Measurements from ENCODE around the gene MCU. TPM values are rescaled to one million over a fixed set of nuclear protein-coding genes. Genes with fewer than 3 reads are reported as not detected.
A peak's percentile ranks its signal among the peaks of the same experiment; 100 is the strongest.
"Not testable (repeated sequence)": the region's sequence is repeated elsewhere in the genome, so short reads cannot be mapped to it uniquely, and the experiment has no call there.

Gene MCU
- total RNA-seq, 4 donors from 2014 or later: 17.6 to 24.9 (median 20.3) TPM

- Histone ChIP-seq H3K36me3 (no peaks in the 10 kb centered on the region), H3K9me3 (no peaks in the 10 kb centered on the region), H3K27ac (peak overlapping the region; percentile 45 to 75 (median 59)), H3K27me3 (no peaks in the 10 kb centered on the region), H3K4me3 (no peak overlapping the region), H3K4me1 (peaks cover 7 to 61% (median 20%) of the 10 kb centered on the region in 3 donors)
- no peak for TF ChIP-seq POLR2A (IDR thresholded peaks at IDR 0.05)
- no peak for TF ChIP-seq EP300 (IDR thresholded peaks at IDR 0.05)
- TF ChIP-seq POLR2AphosphoS5 (IDR thresholded peaks at IDR 0.05): no peak
- TF ChIP-seq CTCF (IDR thresholded peaks at IDR 0.05): no peak
- no peak for ATAC-seq
- 0 to 24% methylated on average over 1 of the region's 1 CpG for WGBS, 2 donors (ENCODE audit: low coverage in 1 of 2)
Measured at GRCh38 chr10:72736176-72736827, 44.4 kb downstream of the MCU start.

- no peak for TF ChIP-seq EP300 (IDR thresholded peaks at IDR 0.05)
- TF ChIP-seq POLR2AphosphoS5 (IDR thresholded peaks at IDR 0.05): no peak
- no peak for TF ChIP-seq POLR2A (IDR thresholded peaks at IDR 0.05)
- TF ChIP-seq CTCF (IDR thresholded peaks at IDR 0.05): no peak
- 36 to 41% methylated on average over 4 of the region's 4 CpGs for WGBS, 2 donors (ENCODE audit: low coverage in 1 of 2)
- Histone ChIP-seq H3K27me3 (no peaks in the 10 kb centered on the region), H3K9me3 (no peaks in the 10 kb centered on the region), H3K27ac (peak overlapping the region; percentile 45 to 75 (median 59)), H3K4me1 (peaks cover 7 to 61% (median 20%) of the 10 kb centered on the region in 3 donors), H3K4me3 (no peak overlapping the region), H3K36me3 (no peaks in the 10 kb centered on the region)
- ATAC-seq: no peak
Measured at GRCh38 chr10:72736828-72737220, 44.9 kb downstream of the MCU start.

- not testable (repeated sequence) for ATAC-seq, H3K36me3 ChIP-seq, H3K9me3 ChIP-seq, H3K4me3 ChIP-seq, H3K27me3 ChIP-seq
- H3K27ac ChIP-seq: peak overlapping the region; percentile 45 to 75 (median 60)
- 92 to 96% methylated on average over 3 to 5 of the region's 6 CpGs for WGBS, 2 donors (ENCODE audit: low coverage in 1 of 2)
- H3K4me1 ChIP-seq: peaks cover 7 to 61% (median 20%) of the 10 kb centered on the region in 3 donors
Measured at GRCh38 chr10:72737357-72737756, 45.4 kb downstream of the MCU start.

GRCh38 chr10:72738486-72738885 lies 46.5 kb downstream of the MCU start:
- no peak for ATAC-seq
- H3K27ac ChIP-seq: peak overlapping the region; percentile 53 to 75 (median 63)
- whole genome bisulfite sequencing, 2 donors (ENCODE audit: low coverage in 1 of 2): 0 to 3% methylated on average over 2 of the region's 2 CpGs
- H3K36me3 ChIP-seq: no peaks in the 10 kb centered on the region
- peaks cover 7 to 62% (median 20%) of the 10 kb centered on the region in 3 donors for H3K4me1 ChIP-seq
- no peak for TF ChIP-seq POLR2AphosphoS5 (IDR thresholded peaks at IDR 0.05)
- TF ChIP-seq POLR2A (IDR thresholded peaks at IDR 0.05): no peak
- TF ChIP-seq CTCF (IDR thresholded peaks at IDR 0.05): no peak
- no peak for TF ChIP-seq EP300 (IDR thresholded peaks at IDR 0.05)
- H3K4me3 ChIP-seq: no peak overlapping the region
- H3K9me3 ChIP-seq: no peaks in the 10 kb centered on the region
- H3K27me3 ChIP-seq: no peaks in the 10 kb centered on the region

- Histone ChIP-seq H3K27me3 (no peaks in the 10 kb centered on the region), H3K4me1 (peaks cover 6 to 77% (median 18%) of the 10 kb centered on the region in 3 donors), H3K27ac (peak overlapping the region in 1 of 4 donors; percentile 75), H3K9me3 (no peaks in the 10 kb centered on the region), H3K4me3 (no peak overlapping the region), H3K36me3 (no peaks in the 10 kb centered on the region)
- peak; percentile 62 for ATAC-seq
- 38 to 42% methylated on average over 1 to 2 of the region's 2 CpGs for WGBS, 2 donors (ENCODE audit: low coverage in 1 of 2)
- peak; percentile 7 for TF ChIP-seq POLR2AphosphoS5 (IDR thresholded peaks at IDR 0.05)
- no peak for TF ChIP-seq EP300 (IDR thresholded peaks at IDR 0.05)
- TF ChIP-seq CTCF (IDR thresholded peaks at IDR 0.05): no peak
- TF ChIP-seq POLR2A (IDR thresholded peaks at IDR 0.05): no peak
Measured at GRCh38 chr10:72740528-72740927, 48.6 kb downstream of the MCU start.

All from gastroesophageal sphincter (tissue), 4 donors.